Fibroblast of mammary gland (primary cell): Measurements from ENCODE around the gene ERCC6L2.
A peak's percentile ranks its signal among the peaks of the same experiment; 100 is the strongest.

Experiments
- DNase-seq: peaks from one replicate; pipeline ENCODE4 v3.0.0-alpha.2; 2010; ENCODE audit warnings: low read depth
- H3K4me3 ChIP-seq: 2 replicates; pipeline ENCODE4 v1.5.1; 2011; ENCODE audit warnings: low read depth, mild to moderate bottlenecking, low read length, moderate library complexity; ENCODE audit not compliant: control insufficient read depth
- CTCF ChIP-seq: conservative IDR thresholded peaks from 2 replicates; pipeline ENCODE4 v1.5.1; 2011; ENCODE audit warnings: low read depth, low read length, inconsistent platforms; ENCODE audit not compliant: control insufficient read depth, insufficient read depth

ERCC6L2 gene

GRCh38 chr9:95966306-95966705, 90.8 kb downstream of the ERCC6L2 start:
- no peak overlapping the region for H3K4me3 ChIP-seq
- TF ChIP-seq CTCF, result no peak
- no peak for DNase-seq

GRCh38 chr9:95970317-95970716, 94.8 kb downstream of the ERCC6L2 start:
- H3K4me3 ChIP-seq, result no peak overlapping the region
- TF ChIP-seq CTCF, result no peak
- DNase-seq, result peak; percentile 6

- H3K4me3 ChIP-seq, result no peak overlapping the region
- TF ChIP-seq CTCF, result no peak
- DNase-seq, result no peak
These were observed 96.3 kb downstream of the ERCC6L2 start for GRCh38 chr9:95971815-95972214.

- H3K4me3 ChIP-seq, result no peak overlapping the region
- no peak for DNase-seq
- TF ChIP-seq CTCF, result no peak
These were observed 98.9 kb downstream of the ERCC6L2 start for GRCh38 chr9:95974389-95974788.

GRCh38 chr9:95977371-95977770, 101.9 kb downstream of the ERCC6L2 start:
- no peak for DNase-seq
- TF ChIP-seq CTCF, result no peak
- no peak overlapping the region for H3K4me3 ChIP-seq

- no peak overlapping the region for H3K4me3 ChIP-seq
- no peak for DNase-seq
- TF ChIP-seq CTCF, result no peak
These were observed 102.6 kb downstream of the ERCC6L2 start for GRCh38 chr9:95978106-95978505.

- H3K4me3 ChIP-seq, result no peak overlapping the region
- no peak for TF ChIP-seq CTCF
- no peak for DNase-seq
These were observed 104.0 kb downstream of the ERCC6L2 start for GRCh38 chr9:95979446-95979845.
